GM19438 (cell line): ENCODE data around the gene CPEB4.
A peak's percentile ranks its signal among the peaks of the same experiment; 100 is the strongest.

ENCODE experiments used
- ATAC-seq: cut with Tn5 transposase; IDR thresholded peaks from one replicate; pipeline ENCODE4 v1.9.1; 2021; ENCODE audit warnings: low read depth; ENCODE audit not compliant: unreplicated experiment

Gene CPEB4

DNA sequence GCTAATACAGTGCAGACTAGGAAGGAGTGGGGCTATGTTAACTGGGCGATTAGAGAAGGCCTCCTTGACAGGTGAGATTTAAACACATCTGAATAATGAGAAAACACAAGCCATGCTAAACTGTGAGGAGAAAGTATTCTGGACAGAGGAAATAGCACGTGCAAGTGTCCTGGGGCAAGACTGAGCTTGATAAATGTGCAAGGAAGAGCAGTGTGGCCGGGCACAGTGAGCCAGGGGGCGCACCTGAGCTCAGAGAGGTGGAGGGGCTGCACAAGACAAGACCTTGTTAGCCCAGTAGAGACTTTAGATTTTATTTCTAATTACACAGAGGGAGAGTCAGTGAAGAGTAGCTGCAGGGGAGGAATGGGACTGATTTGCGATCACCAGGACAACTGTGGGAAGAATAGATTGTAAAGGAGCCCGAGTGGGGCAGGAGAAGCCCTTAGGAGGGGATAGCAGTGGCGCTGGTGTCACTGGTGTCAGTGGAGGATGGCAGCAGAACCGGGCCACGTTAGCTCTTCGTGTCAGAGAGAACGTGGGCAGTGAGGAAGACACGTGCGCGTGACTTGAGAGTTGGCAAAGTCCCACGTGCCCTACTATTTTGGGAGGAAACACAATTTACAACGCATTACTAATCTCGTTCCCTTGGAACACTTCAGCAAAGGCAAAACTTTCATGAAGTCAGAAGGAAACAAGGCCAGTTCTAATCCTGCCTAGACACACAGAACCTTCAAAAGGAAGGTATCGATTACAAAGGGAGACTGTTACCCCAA lies 82.9 kb downstream of the CPEB4 start:
- no peak for ATAC-seq

DNA sequence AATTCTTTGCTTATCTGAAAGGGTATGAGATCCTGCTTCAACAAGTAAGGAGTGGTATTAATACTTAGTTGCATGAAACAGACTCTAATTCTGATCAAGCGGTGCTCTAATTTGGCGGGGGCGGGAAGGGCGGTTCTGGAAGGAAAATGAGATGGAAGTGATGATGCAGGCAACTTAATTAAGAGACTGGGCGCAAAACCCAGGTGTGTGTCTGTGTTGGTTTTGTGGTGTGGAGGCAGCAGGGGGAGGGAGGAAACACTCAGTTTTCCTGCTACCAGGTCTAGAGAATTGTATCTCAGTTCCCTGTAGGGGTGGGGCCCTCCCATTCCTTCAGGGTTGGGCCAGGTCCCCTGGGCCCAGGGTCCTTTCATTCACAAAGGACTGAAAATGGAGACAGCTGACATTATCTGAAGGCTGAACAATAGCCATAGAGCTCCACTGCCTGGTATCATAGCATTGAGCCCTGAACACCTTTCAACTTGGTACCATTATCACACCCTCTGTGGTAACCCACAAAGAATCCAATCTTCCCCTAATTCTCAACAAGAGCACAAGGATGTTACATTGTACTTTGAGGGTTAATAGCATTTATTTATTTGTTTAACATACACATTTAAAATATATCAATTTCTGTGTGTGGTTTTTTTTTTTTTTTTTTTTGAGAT lies 83.7 kb downstream of the CPEB4 start:
- ATAC-seq, result no peak

DNA sequence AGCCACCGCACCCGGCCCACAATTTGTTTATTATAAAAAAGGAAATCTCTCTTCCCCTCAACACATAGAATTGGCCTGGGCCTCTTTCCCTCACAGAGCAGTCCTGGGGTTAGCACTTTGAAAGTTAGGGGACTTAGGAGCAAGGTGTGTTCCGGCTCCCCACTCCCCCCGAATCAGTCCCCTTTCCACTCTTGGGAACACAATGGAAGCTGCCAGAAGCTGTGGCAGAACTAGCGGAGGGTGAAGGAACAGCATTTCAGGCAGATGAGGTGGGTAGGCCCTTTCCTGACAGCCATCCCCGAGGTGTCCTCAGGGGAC lies 84.4 kb downstream of the CPEB4 start:
- no peak for ATAC-seq

DNA sequence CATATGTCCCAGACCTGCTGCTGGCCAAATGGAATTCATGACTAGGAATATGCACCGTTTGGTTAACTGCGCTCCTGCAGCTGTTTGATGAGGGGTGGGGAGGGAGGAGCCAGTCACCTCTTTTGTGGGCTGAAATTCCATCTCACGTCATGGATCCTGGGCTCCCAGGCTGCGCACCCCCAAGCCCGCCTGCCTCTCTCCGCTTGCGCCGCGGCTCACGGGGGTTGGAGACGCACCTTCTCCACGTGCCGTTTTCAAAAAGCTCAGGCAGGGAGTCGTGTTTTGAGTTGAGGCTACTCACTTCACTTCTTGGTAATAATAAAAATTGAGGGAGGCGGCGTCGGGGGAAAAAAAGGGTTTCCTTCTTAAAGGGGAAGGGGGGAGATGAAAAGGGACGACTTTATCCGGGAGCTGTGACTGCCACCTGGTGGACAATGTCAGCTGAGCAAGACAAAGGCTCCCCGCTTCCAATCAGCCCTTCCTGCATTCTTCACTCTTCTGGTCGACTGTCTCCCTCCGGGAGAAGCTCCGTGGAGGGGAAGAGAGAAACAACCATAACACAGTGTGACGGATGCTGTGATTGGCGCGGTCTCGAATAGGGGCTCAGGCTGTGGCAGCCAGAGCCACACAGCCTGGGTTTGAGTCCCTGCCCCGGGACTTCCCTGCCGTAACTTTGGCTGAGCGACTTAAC lies 84.9 kb downstream of the CPEB4 start:
- peak; percentile 72 for ATAC-seq

DNA sequence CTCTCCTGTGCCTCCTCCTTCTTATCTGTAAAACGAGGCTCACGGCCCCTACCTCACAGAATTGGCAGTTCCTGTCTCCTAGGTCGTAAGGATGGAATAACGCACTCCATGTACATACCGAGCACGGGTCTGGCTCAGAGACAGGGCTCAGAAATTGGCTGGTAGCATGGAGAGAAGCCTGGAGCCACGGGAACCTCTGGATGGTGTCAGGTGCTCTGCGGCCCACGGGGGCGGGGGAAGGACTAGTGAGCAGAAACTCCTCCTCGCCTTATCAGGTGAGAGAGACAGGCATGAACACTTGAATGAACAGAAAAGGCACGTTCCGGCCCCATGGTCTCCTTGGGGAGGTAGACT lies 85.4 kb downstream of the CPEB4 start:
- ATAC-seq, result peak; percentile 22

DNA sequence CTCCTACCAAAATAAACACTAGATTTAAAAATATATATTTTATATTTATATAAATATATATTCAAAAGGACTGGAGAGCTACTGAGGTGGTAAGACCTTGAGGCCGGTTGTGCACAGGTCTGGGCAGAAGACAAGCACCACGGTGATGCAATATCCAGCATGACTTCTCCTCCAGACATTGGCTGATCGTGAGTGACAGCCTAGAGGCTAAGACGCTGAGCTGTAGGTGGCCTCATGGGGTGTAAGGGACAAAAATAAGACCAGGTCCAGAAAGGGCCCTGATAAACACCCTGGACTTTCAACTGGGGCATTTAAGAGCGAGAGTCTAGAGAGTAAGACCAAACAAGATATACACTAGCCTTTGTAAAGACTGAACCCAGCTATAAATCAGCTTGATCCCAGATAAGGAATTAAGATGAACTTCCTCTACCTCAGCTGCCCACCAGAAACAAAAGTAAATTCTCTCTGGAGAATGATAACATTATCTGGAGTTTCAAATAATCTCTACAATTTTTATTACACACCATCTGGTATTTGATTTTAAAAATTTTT lies 86.6 kb downstream of the CPEB4 start:
- no peak for ATAC-seq

DNA sequence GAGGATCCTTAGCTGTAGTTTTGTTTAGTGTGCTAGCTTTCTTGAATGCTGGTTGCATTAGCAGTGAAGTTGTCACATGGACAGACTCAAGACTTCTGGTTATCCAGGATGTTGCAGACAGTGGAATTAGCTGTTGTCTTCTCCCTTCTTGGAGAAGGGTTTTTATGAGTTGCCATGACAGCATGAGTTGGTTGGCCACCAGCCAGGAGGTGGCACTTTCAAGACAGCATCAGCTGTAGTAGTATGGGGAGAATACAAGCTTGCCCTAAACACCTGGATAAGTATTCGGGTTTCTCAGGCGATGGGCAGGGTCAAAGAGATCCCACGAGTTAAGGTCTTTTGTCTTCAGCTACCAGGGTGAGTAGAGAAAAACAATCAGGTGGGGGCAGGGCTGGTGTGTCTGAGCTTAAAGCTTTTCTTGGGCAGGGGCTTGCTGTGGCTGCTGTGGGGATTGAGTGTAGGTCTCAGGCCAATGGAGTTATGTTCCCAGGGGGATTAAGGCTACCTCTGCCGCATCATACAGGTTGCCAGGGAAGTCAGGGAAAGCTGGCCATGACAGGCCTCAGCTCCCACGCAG lies 93.1 kb downstream of the CPEB4 start:
- ATAC-seq, result no peak

DNA sequence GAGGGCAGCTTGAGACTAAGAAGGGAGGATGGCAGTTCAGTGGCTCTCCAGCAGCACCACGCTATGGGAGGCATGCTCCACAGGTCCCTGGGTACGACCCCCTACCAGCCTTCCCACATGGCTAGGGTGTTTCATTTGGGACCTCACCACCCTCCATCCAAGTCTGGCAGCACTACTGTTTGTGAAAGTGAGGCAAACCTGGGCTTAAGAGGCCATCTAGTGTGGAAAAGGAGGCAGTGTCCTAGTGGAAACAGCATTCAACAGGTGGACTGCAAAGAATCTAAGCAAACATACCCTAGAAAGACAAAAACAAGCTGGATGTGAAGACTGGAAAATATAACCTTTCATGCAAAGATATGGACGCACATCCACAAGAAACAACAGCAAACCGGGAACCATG lies 96.1 kb downstream of the CPEB4 start:
- no peak for ATAC-seq

DNA sequence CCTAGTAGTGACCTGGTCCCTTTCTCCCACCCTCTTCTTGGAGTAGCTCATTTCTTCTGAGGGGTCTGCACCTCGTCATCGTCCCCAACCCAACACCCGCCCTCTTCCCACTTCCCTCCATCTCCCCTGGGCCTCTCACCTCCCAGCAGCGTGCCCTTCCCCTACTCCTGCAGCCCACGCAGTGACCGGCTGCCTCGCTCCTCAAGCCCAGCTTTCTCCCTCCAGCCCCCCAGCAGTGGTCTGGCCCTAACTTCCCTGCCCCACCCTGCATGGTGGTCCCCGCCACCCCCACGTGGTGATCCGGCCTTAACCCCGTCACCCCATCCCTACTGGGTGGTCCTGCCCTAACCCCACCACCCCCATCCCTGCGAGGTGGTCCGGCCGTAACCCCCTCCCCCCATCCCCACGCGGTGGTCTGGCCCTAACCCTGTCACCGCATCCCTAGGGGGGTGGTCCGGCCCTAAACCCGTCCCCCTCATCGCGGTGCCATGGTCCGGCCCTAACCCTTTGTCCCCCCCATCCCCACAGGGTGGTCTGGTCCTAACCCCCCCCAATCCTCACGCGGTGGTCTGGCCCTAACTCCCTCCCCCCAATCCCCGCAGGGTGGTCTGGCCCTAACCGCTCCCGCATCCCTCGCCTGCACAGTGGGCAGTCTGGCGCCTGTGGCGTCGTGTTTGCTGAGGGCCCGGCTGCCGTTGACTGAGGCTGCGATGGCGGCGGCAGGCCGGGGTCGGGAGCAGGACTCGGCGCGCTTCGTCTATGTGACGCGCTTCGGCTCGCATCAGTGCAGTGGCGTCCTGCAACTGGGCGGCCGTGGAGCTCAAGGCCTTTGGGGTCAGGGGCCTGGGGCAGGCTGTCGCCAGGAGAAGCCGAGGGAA lies 100.6 kb downstream of the CPEB4 start, which contains the start of gene C5orf47:
TSS of gene C5orf47 (plus strand) at position 617 of the 878 bp plus-strand sequence. CDS start at position 711, 94 bp downstream.
- ATAC-seq, result no peak

DNA sequence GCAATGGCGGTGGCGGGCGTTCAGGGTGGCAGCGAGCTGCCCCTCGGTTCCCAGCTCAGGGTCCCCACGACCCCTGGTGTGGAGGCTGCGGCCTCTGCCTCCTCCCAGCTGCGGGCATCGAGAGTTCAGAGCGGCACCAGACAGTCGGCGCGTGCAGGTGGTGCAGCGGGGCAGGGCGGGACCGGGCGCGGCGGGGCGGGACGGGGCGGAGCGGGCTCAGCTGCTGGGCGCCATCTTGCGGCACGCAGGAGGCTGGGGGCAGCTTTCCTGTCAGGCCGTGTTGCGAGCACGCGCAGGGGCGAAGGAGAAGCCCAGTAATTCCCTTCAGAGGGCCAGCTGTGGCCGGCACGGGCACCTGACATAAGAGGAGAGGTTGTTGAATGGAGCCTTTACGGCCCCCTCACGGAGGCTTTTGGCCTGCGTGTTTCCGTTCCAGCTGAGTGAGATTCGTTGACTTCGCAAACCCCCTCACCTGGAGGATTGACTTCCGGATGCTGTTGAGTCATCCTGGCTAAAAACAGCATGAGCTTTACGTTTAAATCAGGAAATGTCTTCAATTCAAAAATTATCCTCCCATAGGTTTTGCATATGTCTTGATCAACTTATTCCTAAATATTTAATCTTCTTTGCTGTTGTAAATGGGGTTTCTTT lies 101.4 kb downstream of the CPEB4 start:
- ATAC-seq, result no peak

DNA sequence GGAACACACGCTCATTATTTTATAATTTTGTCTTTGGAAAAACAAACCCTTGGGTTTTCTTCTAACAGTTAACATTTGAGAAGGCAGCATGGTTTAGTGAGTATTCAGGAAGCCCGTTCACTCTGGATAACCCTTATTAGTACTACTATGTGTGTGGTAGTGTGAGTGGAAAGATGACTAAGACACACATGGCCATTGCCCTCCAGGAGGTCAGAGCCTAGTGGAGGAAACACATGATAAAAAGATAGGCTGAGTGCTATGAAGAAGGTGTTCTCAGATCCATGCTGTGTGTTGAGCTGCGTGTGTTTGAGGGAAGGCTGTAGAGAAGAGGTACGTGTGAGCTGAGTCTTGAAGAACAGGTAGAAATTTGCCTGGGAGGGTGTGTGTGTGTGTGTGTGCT lies 109.2 kb downstream of the CPEB4 start:
- ATAC-seq, result no peak

DNA sequence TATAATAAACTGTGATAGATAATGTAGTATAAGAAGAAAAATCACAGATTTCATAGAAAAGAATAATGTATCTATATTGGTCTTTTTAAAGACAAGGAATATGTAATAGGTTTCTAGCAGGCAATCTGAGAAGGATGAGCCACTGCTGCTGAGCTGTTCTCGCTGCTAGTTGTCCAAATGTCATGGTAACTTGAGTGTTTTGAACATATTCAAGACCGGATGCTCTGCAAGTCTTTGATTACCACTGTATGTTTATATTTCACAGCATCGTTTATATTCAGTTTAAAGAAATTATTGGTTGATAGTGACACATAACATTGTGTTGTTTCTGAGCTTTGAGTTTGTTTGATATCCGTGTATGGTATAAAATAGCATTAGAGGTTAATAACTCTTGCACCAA lies 110.4 kb downstream of the CPEB4 start:
- no peak for ATAC-seq

DNA sequence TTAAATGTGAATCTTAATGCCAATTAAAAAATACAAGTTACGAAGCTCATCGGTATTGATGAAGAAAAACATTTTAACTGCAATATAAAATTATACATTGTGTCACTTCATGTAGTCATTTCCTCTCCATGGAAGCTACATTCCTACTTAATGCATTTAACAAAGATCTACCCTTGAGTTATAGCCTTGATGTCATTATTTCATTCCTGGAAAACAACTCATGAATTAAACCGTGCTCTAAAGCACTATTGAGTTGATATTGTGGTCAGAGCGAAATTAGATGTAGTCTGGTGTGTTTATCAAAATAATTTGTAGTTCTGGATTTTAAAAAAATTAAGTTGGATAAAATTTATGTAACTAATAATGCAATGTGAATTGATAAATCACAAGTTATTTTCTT lies 111.9 kb downstream of the CPEB4 start:
- no peak for ATAC-seq

DNA sequence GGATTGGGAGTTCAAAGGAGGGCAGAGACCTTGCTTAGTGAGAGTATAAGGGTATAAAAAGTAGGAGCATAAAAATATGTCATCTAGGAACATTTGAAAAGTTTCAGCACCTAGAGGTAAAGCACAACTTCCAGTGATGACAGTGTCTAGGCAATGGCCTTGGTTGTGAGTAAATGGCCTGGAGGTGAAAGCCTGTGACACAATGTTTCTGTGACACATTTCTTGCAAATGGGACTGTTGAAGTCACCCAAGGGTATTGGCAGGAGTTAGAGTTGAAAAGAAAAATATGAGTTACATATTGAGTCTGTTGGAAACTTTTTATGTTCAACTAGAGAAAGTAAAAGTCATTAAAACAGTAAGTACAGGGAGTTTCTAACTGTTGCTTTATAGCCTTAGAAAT lies 115.6 kb downstream of the CPEB4 start:
- no peak for ATAC-seq

DNA sequence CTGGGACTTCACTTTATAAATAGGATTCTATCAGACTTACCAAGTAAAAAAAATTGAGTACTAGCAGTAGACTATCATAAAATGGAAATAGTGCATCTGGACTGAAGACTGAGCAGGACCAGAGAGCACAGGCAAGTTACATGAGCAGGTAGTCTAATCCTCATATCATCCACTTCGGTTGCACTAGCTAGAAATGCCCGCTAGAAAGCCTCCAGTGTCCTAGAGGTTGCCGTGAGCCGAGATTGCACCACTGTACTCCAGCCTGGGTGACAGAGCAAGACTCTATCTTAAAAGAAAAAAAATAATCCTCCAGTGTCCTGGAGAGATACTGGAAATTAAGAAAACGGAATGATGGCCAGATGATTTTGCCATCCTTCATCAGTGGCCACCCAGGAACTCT lies 120.8 kb downstream of the CPEB4 start:
- no peak for ATAC-seq

DNA sequence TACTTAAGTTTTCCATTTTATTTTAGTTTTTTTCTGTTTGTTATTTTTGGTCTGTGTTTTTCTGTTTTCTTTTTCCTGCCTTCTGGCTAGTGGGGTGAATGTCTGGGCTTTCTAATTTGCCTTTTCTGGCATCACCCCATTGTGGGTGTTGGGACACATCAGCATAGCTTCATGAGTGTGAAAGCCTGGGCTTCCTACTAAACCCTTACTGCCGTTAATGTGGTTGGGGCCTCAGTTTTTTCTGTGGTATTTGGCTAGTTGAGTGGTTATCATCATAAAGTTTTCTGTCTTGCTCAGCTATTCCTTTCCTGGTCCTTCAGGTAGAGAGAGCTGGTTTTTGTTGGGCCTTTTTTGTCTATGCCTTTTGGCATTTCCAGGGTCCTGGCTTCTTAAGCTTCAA lies 122.2 kb downstream of the CPEB4 start:
- ATAC-seq, result no peak

DNA sequence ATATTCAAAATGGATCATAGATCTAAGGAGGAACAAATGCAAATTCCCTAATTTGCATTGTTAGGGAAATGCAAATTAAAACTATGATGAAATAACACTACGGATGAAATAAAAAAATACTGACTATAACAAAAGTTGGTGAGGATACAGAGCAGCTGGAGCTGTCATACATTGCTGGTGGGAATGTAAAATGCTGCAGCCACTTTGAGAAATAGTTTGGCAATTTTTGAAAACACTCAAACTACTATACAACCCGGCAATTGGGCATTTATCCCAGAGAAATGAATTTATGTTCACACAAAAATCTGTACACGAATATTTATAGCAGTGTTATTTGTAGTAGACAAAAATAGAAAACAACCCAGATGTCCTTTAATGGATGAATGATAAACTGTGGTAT lies 123.3 kb downstream of the CPEB4 start:
- no peak for ATAC-seq
